Right lobe of liver (tissue), 6 donors: Measurements from ENCODE around the gene MAPK6. TPM values are rescaled to one million over a fixed set of nuclear protein-coding genes. Genes with fewer than 3 reads are reported as not detected.
"Not testable (repeated sequence)": the region's sequence is repeated elsewhere in the genome, so short reads cannot be mapped to it uniquely, and the experiment has no call there.

ENCODE experiments used
- ATAC-seq, 4 donors: fragments of 200-7000 bp; cut with Tn5 transposase; one replicate each; pipeline ENCODE4 v1.9.1; 2020; ENCODE audit warnings: mild to moderate bottlenecking in 4 of 4, moderate library complexity in 4 of 4
- DNase-seq, 3 donors: peaks; one replicate each; pipeline ENCODE4 v3.0.0-alpha.2; 2020
- H3K27ac ChIP-seq, 3 donors: fragments of 200-600 bp; one replicate each; pipeline ENCODE4 v1.8.0; 2022
- H3K27me3 ChIP-seq, 2 donors: fragments of 200-600 bp; one replicate each; pipeline ENCODE4 v1.8.0; 2022
- H3K36me3 ChIP-seq, 4 donors: fragments of 200-600 bp; sonication (generic) in 1 of 4; one replicate each; pipeline versions ENCODE4 v1.5.1 to v1.8.0; 2017 to 2022; ENCODE audit warnings: control low read depth in 1 of 4
- H3K4me1 ChIP-seq, 4 donors: fragments of 200-600 bp; sonication (generic) in 1 of 4; one replicate each; pipeline versions ENCODE4 v1.5.1 to v1.8.0; 2017 to 2022; ENCODE audit warnings: control low read depth in 1 of 4
- H3K4me3 ChIP-seq, 3 donors: fragments of 200-600 bp; one replicate each; pipeline ENCODE4 v1.8.0; 2022
- H3K9me3 ChIP-seq, 4 donors: fragments of 200-600 bp; sonication (generic) in 1 of 4; one replicate each; pipeline versions ENCODE4 v1.5.1 to v1.8.0; 2017 to 2022; ENCODE audit warnings: control low read depth in 1 of 4
- CTCF ChIP-seq, 4 donors: fragments of 200-600 bp in 3 of 4; fragments of 450-650 bp in 1 of 4; IDR thresholded peaks; one replicate each; pipeline versions ENCODE4 v1.5.1 to v1.8.0; 2016 to 2022; ENCODE audit warnings: antibody characterized with exemption in 4 of 4, mild to moderate bottlenecking in 2 of 4
- POLR2A ChIP-seq: fragments of 450-650 bp; IDR thresholded peaks from one replicate; pipeline ENCODE4 v1.6.1; 2017; ENCODE audit warnings: antibody characterized with exemption, mild to moderate bottlenecking
- WGBS: methylation state at CpG from one replicate; pipeline ENCODE4 v1.1.6; 2018; ENCODE audit warnings: low coverage, low lambda C conversion rate; ENCODE audit not compliant: insufficient coverage; ENCODE audit errors: missing lambda C conversion rate; 5-methylcytosine and 5-hydroxymethylcytosine counted together
- intact Hi-C, 2 donors: fragments of 100-400 bp; cut with DNase I; formaldehyde crosslinking; loops; one replicate each; pipeline versions ENCODE4 v1.11.2 to v1.14.1; 2022
- total RNA-seq, 6 experiments: library from RNA; depleted of rRNA in 2 of 6; stranded (reverse); fragments of >200 nt in 2 of 6; fragmentation: NEBNext Ultra II Directional in 3 of 6; extraction: Animal tissue kit (Norgen Biotek cat#: 25700) in 3 of 6; gene quantifications; one replicate each; pipeline versions ENCODE4 v1.1.0 to v1.2.4, GENCODE V29; 2016 to 2023
- donor health status: DM: no; HTN: yes; CAD: no.
- donor health status: DM: no; HTN: no; CAD: no.
- donor health status: DM: no; HTN: no; CAD: no.
- donor health status: DM: no; HTN: yes; CAD: no.
- donor health status: DM: no; HTN: yes; CAD: no.

The MAPK6 gene
- total RNA-seq, 6 experiments from 2014 or later = 15.8 to 35.8 (median 22.3) TPM

- DNase-seq = no peak
- Histone ChIP-seq H3K36me3 (no peaks in the 10 kb centered on the region), H3K4me3 (no peak overlapping the region), H3K27me3 (no peaks in the 10 kb centered on the region), H3K9me3 (no peaks in the 10 kb centered on the region), H3K4me1 (no peaks in the 10 kb centered on the region), H3K27ac (peak overlapping the region in 1 of 3 donors; percentile 19)
- WGBS = 66% methylated on average over 10 of the region's 12 CpGs
- TF ChIP-seq CTCF (IDR thresholded peaks at IDR 0.05) (no peak), POLR2A (no peak)
- intact Hi-C loops = no loop called here
- ATAC-seq = peak; percentile 44 to 80 (median 76)
These were observed 74.8 kb downstream of the MAPK6 start for GRCh38 chr15:52093539-52094510.

- WGBS = 79% methylated on average over 8 of the region's 12 CpGs
- no peak overlapping the region for H3K4me3 ChIP-seq
- no peak for DNase-seq
- intact Hi-C loops = no loop called here
- no peak overlapping the region for H3K27ac ChIP-seq
- H3K36me3 ChIP-seq = no peaks in the 10 kb centered on the region
- no peaks in the 10 kb centered on the region for H3K27me3 ChIP-seq
- TF ChIP-seq POLR2A (no peak), CTCF (IDR thresholded peaks at IDR 0.05) (no peak)
- H3K4me1 ChIP-seq = no peaks in the 10 kb centered on the region
- no peak for ATAC-seq
- H3K9me3 ChIP-seq = no peaks in the 10 kb centered on the region
These were observed 76.0 kb downstream of the MAPK6 start for GRCh38 chr15:52094811-52095584.

- TF ChIP-seq CTCF (IDR thresholded peaks at IDR 0.05) (no peak), POLR2A (no peak)
- no peak for ATAC-seq
These were observed 76.7 kb downstream of the MAPK6 start for GRCh38 chr15:52095597-52096262.

GRCh38 chr15:52096536-52096935 lies 77.5 kb downstream of the MAPK6 start:
- intact Hi-C loops, H3K27ac ChIP-seq, H3K36me3 ChIP-seq, H3K9me3 ChIP-seq, H3K4me3 ChIP-seq, H3K4me1 ChIP-seq, DNase-seq, ATAC-seq, H3K27me3 ChIP-seq: not testable (repeated sequence)
- 89% methylated on average over 9 of the region's 9 CpGs for WGBS

More at GRCh38 chr15:52095597-52096262, 76.7 kb downstream of the MAPK6 start:
- H3K9me3 ChIP-seq = no peaks in the 10 kb centered on the region
- H3K4me1 ChIP-seq = no peaks in the 10 kb centered on the region
- no peak overlapping the region for H3K27ac ChIP-seq
- no peaks in the 10 kb centered on the region for H3K36me3 ChIP-seq
- DNase-seq = no peak
- intact Hi-C loops = no loop called here
- H3K27me3 ChIP-seq = no peaks in the 10 kb centered on the region
- no peak overlapping the region for H3K4me3 ChIP-seq
- WGBS = 67% methylated on average over 4 of the region's 4 CpGs
